ENCODE measurements around the gene MAFG.

DNA sequence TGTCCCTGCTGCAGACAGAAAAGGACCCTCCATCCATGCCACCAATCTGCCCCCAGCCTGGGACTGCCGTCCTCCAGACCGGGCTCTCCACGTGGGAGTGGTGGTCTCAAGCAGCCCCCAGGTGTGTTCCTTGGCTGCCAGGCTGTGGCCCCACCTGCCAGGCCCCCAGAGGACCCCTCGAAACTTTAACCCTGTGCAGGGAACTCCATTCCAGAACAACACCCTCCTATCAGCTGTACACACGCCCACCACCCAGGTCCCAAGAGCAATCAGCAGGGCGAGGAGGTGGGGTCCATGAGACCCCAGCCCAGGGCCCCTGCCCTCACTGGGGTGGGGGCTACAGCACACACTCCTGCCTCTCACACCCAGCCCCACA lies 8.2 kb upstream of the MAFG start:
- TF ChIP-seq POLR2A (IDR thresholded peaks at IDR 0.05): no peak
- TF ChIP-seq CTCF (IDR thresholded peaks at IDR 0.05): no peak
- TF ChIP-seq EP300 (IDR thresholded peaks at IDR 0.05): no peak
